Stimulated activated CD8-positive, alpha-beta memory T cell treated with anti-CD3 and anti-CD28 coated beads, Interleukin-15, amount 100 ng/mL, for 1 hour (primary cell): ENCODE measurements around the gene ILKAP.

Experiments
- DNase-seq: peaks from one replicate; pipeline ENCODE4 v3.0.0-alpha.2; 2020; ENCODE audit warnings: low read depth

Gene ILKAP

GRCh38 chr2:238122287-238123217 lies 80.9 kb downstream of the ILKAP start:
- no peak for DNase-seq

- DNase-seq: no peak
Observed at GRCh38 chr2:238121511-238122286, 81.8 kb downstream of the ILKAP start.

DNA sequence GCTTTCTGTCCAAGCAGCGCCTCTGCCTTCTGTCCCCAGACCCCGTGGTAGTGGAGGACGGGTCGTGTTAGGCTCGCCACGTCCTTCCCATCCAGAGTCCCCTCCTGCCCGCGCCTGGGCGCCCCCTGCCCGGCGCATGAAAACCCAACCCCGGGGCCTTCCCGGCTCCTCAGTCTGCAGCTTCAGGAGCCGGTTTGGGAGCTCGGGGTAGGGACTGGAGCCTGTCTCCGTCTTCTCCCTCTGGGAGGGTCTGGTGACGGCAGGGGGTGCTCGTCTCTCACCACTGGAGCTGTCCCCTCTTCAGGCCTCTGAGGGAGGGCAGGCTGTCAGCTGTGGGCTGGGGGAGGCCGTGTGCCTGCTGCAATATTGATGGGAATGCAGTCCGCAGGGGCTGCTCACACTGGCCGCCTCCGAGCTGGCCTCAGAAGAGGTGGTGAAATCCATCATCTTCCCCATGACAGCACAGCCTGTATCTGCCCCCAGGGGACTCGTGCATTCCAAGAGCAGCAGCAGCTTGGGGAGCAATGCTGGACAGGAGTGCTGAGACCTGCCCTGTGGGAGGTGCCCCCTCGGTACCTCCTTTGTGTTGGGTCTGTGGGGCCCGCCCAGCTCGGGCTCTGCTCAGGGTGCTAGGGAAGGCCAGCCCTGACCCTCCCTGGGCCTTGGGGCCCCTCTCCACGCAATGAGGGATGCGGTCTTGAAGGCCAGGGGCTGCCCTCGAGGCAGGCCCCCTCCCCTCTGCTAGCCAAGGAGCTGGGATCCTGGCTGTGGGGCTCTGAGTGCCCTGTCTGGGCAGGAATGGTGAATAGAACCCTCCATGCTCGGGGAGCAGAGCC lies 82.8 kb downstream of the ILKAP start:
- no peak for DNase-seq
